ENCODE data around the gene LARGE1. TPM values are rescaled to one million over a fixed set of nuclear protein-coding genes. Genes with fewer than 3 reads are reported as not detected.

The LARGE1 gene
- total and polyA plus RNA-seq, 2 donors (not counting 1 experiment from before 2014, with no cell fraction given): 14.1 to 19.2 TPM

DNA sequence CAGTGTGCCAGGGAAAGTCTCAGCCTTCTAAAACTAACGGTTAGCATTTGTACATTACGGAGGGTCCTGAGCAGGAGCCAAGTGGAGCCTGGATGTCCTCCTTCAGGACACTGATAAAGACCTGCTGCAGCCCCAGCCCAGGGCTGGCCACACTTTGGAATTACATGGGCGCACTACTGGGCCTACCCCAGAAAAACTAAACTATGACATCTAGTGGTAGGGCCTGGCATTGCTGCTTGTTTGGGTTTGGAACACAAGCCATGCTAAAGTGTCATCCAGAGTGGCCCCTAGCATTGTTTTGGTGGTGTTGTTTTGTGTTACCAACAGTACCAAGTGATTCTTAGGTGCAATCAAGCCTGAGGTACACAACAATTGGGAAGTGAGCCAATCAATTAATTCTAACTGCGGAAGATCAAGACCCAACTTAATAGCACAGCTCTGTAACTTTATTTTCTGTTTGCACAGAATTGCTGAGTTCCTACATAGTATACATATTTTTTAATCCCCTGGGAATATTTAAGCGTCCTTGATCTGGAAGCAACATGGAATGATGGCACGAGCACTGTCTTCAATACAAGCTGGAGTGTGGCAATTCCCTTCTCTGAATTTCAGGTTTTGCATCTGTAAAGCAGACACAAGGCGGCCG lies 340.7 kb downstream of the LARGE1 start:
- Histone ChIP-seq H3K27ac (ENCODE audit: insufficient read depth, low read length) (no peak overlapping the region), H3K4me1 (ENCODE audit: control insufficient read depth, extremely low read depth, insufficient read depth, low read length) (no peaks in the 10 kb centered on the region), H3K79me2 (ENCODE audit: control insufficient read depth, insufficient read depth, low read length) (no peaks in the 10 kb centered on the region), H3K4me3 (replicated peaks in 1 of 4; ENCODE audit: control extremely low read depth in 1 of 4, insufficient read depth in 1 of 4, low read depth in 3 of 4, low read length in 4 of 4) (no peak overlapping the region), H3K36me3 (ENCODE audit: control insufficient read depth, insufficient read depth, low read length) (no peaks in the 10 kb centered on the region), H2AFZ (ENCODE audit: low read length) (no peak overlapping the region), H3K9me3 (ENCODE audit: control insufficient read depth, insufficient read depth, low read depth, low read length) (no peaks in the 10 kb centered on the region), H3K27me3 (ENCODE audit: control insufficient read depth, insufficient read depth, low read length) (no peaks in the 10 kb centered on the region), H4K20me1 (ENCODE audit: control insufficient read depth, extremely low read depth, insufficient read depth, low read length) (no peaks in the 10 kb centered on the region), H3K4me2 (ENCODE audit: extremely low read depth, insufficient read depth, low read length) (no peak overlapping the region), H3K9ac (ENCODE audit: insufficient read depth, low read length) (no peak overlapping the region)
- TF ChIP-seq, protein P1, sequence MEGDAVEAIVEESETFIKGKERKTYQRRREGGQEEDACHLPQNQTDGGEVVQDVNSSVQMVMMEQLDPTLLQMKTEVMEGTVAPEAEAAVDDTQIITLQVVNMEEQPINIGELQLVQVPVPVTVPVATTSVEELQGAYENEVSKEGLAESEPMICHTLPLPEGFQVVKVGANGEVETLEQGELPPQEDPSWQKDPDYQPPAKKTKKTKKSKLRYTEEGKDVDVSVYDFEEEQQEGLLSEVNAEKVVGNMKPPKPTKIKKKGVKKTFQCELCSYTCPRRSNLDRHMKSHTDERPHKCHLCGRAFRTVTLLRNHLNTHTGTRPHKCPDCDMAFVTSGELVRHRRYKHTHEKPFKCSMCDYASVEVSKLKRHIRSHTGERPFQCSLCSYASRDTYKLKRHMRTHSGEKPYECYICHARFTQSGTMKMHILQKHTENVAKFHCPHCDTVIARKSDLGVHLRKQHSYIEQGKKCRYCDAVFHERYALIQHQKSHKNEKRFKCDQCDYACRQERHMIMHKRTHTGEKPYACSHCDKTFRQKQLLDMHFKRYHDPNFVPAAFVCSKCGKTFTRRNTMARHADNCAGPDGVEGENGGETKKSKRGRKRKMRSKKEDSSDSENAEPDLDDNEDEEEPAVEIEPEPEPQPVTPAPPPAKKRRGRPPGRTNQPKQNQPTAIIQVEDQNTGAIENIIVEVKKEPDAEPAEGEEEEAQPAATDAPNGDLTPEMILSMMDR (conservative IDR thresholded peaks at IDR 0.05 in 1 of 2, IDR thresholded peaks at IDR 0.05 in 1 of 2; ENCODE audit: low read depth in 1 of 2, low read length in 2 of 2): peak; percentile 95 to 98
- TF ChIP-seq EZH2 (IDR thresholded peaks at IDR 0.05; ENCODE audit: low read length, missing control alignments): no peak
- DNase-seq (ENCODE audit: low read depth in 2 of 2): peak; percentile 20 to 45

DNA sequence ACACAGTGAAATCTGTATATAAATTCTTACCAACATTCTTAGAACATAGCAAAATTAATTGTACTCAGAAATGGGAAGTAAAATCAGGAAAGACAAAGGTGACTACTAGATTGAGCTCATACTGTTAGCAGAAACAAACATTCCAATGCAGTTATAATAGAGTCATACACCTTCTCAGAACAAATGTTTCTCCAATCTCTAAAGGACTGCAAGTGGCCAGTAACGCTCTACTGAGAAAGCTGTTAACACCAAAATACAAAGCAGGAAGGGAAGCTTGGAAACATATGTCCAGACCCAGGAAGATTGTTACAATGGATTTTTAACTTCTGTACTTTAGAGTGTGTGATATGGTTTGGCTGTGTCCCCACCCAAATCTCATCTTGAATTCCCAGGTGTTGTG lies 341.5 kb downstream of the LARGE1 start:
- no peak overlapping the region for H3K9ac ChIP-seq (ENCODE audit: insufficient read depth, low read length)
- no peaks in the 10 kb centered on the region for H3K79me2 ChIP-seq (ENCODE audit: control insufficient read depth, insufficient read depth, low read length)
- no peaks in the 10 kb centered on the region for H4K20me1 ChIP-seq (ENCODE audit: control insufficient read depth, extremely low read depth, insufficient read depth, low read length)
- H3K4me3 ChIP-seq (replicated peaks in 1 of 4; ENCODE audit: control extremely low read depth in 1 of 4, insufficient read depth in 1 of 4, low read depth in 3 of 4, low read length in 4 of 4): no peak overlapping the region
- H3K9me3 ChIP-seq (ENCODE audit: control insufficient read depth, insufficient read depth, low read depth, low read length): no peaks in the 10 kb centered on the region
- H2AFZ ChIP-seq (ENCODE audit: low read length): no peak overlapping the region
- H3K36me3 ChIP-seq (ENCODE audit: control insufficient read depth, insufficient read depth, low read length): no peaks in the 10 kb centered on the region
- no peak for DNase-seq (ENCODE audit: low read depth in 2 of 2)
- TF ChIP-seq, protein P1 (conservative IDR thresholded peaks at IDR 0.05 in 1 of 2, IDR thresholded peaks at IDR 0.05 in 1 of 2; ENCODE audit: low read depth in 1 of 2, low read length in 2 of 2): no peak
- no peak for TF ChIP-seq EZH2 (IDR thresholded peaks at IDR 0.05; ENCODE audit: low read length, missing control alignments)
- H3K27ac ChIP-seq (ENCODE audit: insufficient read depth, low read length): no peak overlapping the region
- H3K4me1 ChIP-seq (ENCODE audit: control insufficient read depth, extremely low read depth, insufficient read depth, low read length): no peaks in the 10 kb centered on the region
- no peak overlapping the region for H3K4me2 ChIP-seq (ENCODE audit: extremely low read depth, insufficient read depth, low read length)
- no peaks in the 10 kb centered on the region for H3K27me3 ChIP-seq (ENCODE audit: control insufficient read depth, insufficient read depth, low read length)

DNA sequence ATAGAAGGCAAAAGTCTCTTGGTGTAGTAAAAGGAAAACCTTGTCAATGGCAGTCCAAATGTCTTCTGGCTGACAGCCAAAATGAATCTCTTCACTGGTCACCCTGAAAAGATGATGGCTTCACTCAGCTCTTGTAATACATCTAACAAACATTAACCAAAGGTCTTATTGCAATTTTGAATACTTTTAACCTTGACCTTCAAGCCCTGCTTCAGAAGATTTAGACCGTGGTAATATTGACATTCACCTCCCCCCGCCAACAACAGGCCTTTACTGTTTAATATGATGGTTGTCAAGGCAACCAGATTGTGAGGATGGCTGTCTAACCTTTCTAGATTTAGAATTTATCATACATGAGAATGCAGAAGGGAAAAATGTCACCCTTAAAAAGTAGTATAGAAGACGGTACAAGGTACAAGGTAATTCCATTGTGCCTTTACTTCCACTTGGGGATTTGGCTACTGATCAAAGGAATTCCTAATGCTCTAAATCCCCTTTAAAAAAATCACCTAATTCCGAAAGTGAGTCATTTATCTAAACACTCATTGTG lies 342.3 kb downstream of the LARGE1 start:
- H3K4me3 ChIP-seq (replicated peaks in 1 of 4; ENCODE audit: control extremely low read depth in 1 of 4, insufficient read depth in 1 of 4, low read depth in 3 of 4, low read length in 4 of 4): no peak overlapping the region
- TF ChIP-seq EZH2 (IDR thresholded peaks at IDR 0.05; ENCODE audit: low read length, missing control alignments): no peak
- no peaks in the 10 kb centered on the region for H3K4me1 ChIP-seq (ENCODE audit: control insufficient read depth, extremely low read depth, insufficient read depth, low read length)
- no peak overlapping the region for H3K27ac ChIP-seq (ENCODE audit: insufficient read depth, low read length)
- no peaks in the 10 kb centered on the region for H4K20me1 ChIP-seq (ENCODE audit: control insufficient read depth, extremely low read depth, insufficient read depth, low read length)
- H3K9ac ChIP-seq (ENCODE audit: insufficient read depth, low read length): no peak overlapping the region
- no peaks in the 10 kb centered on the region for H3K9me3 ChIP-seq (ENCODE audit: control insufficient read depth, insufficient read depth, low read depth, low read length)
- no peaks in the 10 kb centered on the region for H3K79me2 ChIP-seq (ENCODE audit: control insufficient read depth, insufficient read depth, low read length)
- no peaks in the 10 kb centered on the region for H3K27me3 ChIP-seq (ENCODE audit: control insufficient read depth, insufficient read depth, low read length)
- no peak overlapping the region for H3K4me2 ChIP-seq (ENCODE audit: extremely low read depth, insufficient read depth, low read length)
- H3K36me3 ChIP-seq (ENCODE audit: control insufficient read depth, insufficient read depth, low read length): no peaks in the 10 kb centered on the region
- peak in 1 of 2 donors; percentile 12 for DNase-seq (ENCODE audit: low read depth in 2 of 2)
- no peak overlapping the region for H2AFZ ChIP-seq (ENCODE audit: low read length)

All from fibroblast of lung (primary cell).